CD4-positive, alpha-beta T cell treated with Interleukin-6 at 100 ng/mL for 8 hours (primary cell): ENCODE measurements around the gene FAM120C.

Experiments
- DNase-seq: peaks from one replicate; pipeline ENCODE4 v3.0.0-alpha.2; 2020; ENCODE audit warnings: mixed read lengths, low spot score

FAM120C gene

GRCh38 chrX:54043056-54043455 lies 140.0 kb downstream of the FAM120C start:
- DNase-seq = no peak

GRCh38 chrX:54042609-54043021 lies 140.4 kb downstream of the FAM120C start:
- peak; percentile 37 for DNase-seq

- DNase-seq = no peak
Observed at GRCh38 chrX:54030329-54030728, 152.7 kb downstream of the FAM120C start.

- DNase-seq = no peak
Observed at GRCh38 chrX:54029529-54030143, 153.4 kb downstream of the FAM120C start.

- DNase-seq = no peak
Observed at GRCh38 chrX:54024350-54024749, 158.7 kb downstream of the FAM120C start.
